Kidney (tissue), 14 donors: ENCODE measurements around the gene KRTAP6-1. TPM values are rescaled to one million over a fixed set of nuclear protein-coding genes. Genes with fewer than 3 reads are reported as not detected.

ENCODE experiments used
- DNase-seq, 5 donors: peaks; one replicate each; pipeline ENCODE4 v3.0.0-alpha.2; 2013 to 2020
- FAIRE-seq: peaks from 2 replicates; lab custom pipeline; 2012; peaks lifted over from hg19 to GRCh38; lab: Jason Lieb, UNC
- H3K27ac ChIP-seq, 2 donors: one replicate each; pipeline ENCODE4 v1.7.0; 2013; ENCODE audit warnings: low read depth in 2 of 2, low read length in 2 of 2, inconsistent platforms in 1 of 2
- H3K27me3 ChIP-seq: one replicate; pipeline ENCODE4 v1.7.1; 2013; ENCODE audit warnings: low read length, inconsistent platforms; ENCODE audit not compliant: control insufficient read depth, insufficient read depth
- H3K36me3 ChIP-seq, 3 donors: one replicate each; pipeline versions ENCODE4 v1.7.0 to v1.7.1; 2013; ENCODE audit warnings: low read length in 3 of 3, control low read depth in 1 of 3, inconsistent platforms in 1 of 3; ENCODE audit not compliant: insufficient read depth in 3 of 3, control insufficient read depth in 2 of 3
- H3K4me1 ChIP-seq, 3 donors: one replicate each; pipeline versions ENCODE4 v1.7.0 to v1.7.1; 2013; ENCODE audit warnings: low read length in 3 of 3, inconsistent platforms in 1 of 3, low read depth in 1 of 3; ENCODE audit not compliant: control insufficient read depth in 2 of 3, insufficient read depth in 2 of 3
- H3K4me3 ChIP-seq, 3 donors: one replicate each; pipeline versions ENCODE4 v1.7.0 to v1.8.1; 2013; ENCODE audit warnings: low read length in 3 of 3, control low read depth in 1 of 3, inconsistent platforms in 1 of 3
- H3K9ac ChIP-seq, 3 donors: one replicate each; pipeline versions ENCODE4 v1.7.0 to v1.7.1; 2013; ENCODE audit warnings: low read length in 3 of 3, control low read depth in 1 of 3, inconsistent platforms in 1 of 3
- H3K9me3 ChIP-seq, 3 donors: one replicate each; pipeline versions ENCODE4 v1.7.0 to v1.7.1; 2013; ENCODE audit warnings: low read length in 3 of 3, control low read depth in 1 of 3, inconsistent platforms in 1 of 3; ENCODE audit not compliant: control insufficient read depth in 2 of 3, insufficient read depth in 1 of 3
- CTCF ChIP-seq: IDR thresholded peaks from 3 replicates; pipeline ENCODE4 v1.5.1; 2012; ENCODE audit warnings: mild to moderate bottlenecking, moderate library complexity, borderline replicate concordance; ENCODE audit not compliant: insufficient read depth; ENCODE audit errors: extremely low read depth
- intact Hi-C: fragments of 100-400 bp; cut with DNase I; formaldehyde crosslinking; loops from one replicate; pipeline ENCODE4 v1.11.1; 2022
- polyA plus RNA-seq: library from polyadenylated mRNA; stranded (reverse); fragments of 350-450 nt; fragmentation: Illumina TruSeq; extraction: RNeasy Lipid Tissue Mini Kit (QIAGEN cat#74804); gene quantifications from one replicate; pipeline ENCODE4 v1.2.3, GENCODE V29; 2014; ENCODE audit warnings: low read depth, low replicate concordance; ENCODE audit not compliant: insufficient read depth
- total RNA-seq: library from RNA; stranded (reverse); fragmentation: NEBNext Ultra II Directional; extraction: Animal tissue kit (Norgen Biotek cat#: 25700); gene quantifications from one replicate; pipeline ENCODE4 v1.2.1, GENCODE V29; 2021
- donor health status: control.
- donor health status: control.
- donor health status: control.
- donor health status: control.
- donor health status: control.
- donor health status: DM: yes; HTN: yes; CAD: no.
- donor health status: Normal renal cell carcinoma (clear cell type).

Gene KRTAP6-1
- total and polyA plus RNA-seq, 2 donors from 2014 or later, result not detected

- no peak within 1 kb of the TSS for H3K27ac ChIP-seq
- no peaks in the 10 kb centered on the region for H3K4me1 ChIP-seq
- no peaks in the 10 kb centered on the region for H3K9me3 ChIP-seq
- no peaks in the 10 kb centered on the region for H3K36me3 ChIP-seq
- DNase-seq, result no peak
- H3K27me3 ChIP-seq, result no peaks in the 10 kb centered on the region
- no peak for TF ChIP-seq CTCF
- no peak within 1 kb of the TSS for H3K4me3 ChIP-seq
- FAIRE-seq, result no peak
- intact Hi-C loops, result no loop called here
- no peak within 1 kb of the TSS for H3K9ac ChIP-seq
Measured at GRCh38 chr21:30620522-30620921, 6.8 kb upstream of the KRTAP6-1 start, which contains the start of gene KRTAP20-4. Gene KRTAP20-4, plus strand, starts transcription at chr21:30620627.

- Histone ChIP-seq H3K9me3 (no peaks in the 10 kb centered on the region), H3K27ac (no peak overlapping the region), H3K27me3 (no peaks in the 10 kb centered on the region), H3K4me3 (no peak overlapping the region), H3K9ac (no peak overlapping the region), H3K36me3 (no peaks in the 10 kb centered on the region), H3K4me1 (no peaks in the 10 kb centered on the region)
- DNase-seq (no peak), FAIRE-seq (no peak)
- intact Hi-C loops, result no loop called here
- no peak for TF ChIP-seq CTCF
Measured at GRCh38 chr21:30620080-30620479, 6.3 kb upstream of the KRTAP6-1 start.

- TF ChIP-seq CTCF, result no peak
- intact Hi-C loops, result no loop called here
- Histone ChIP-seq H3K9me3 (no peaks in the 10 kb centered on the region), H3K36me3 (no peaks in the 10 kb centered on the region), H3K9ac (no peak within 1 kb of the TSS), H3K4me1 (no peaks in the 10 kb centered on the region), H3K27me3 (no peaks in the 10 kb centered on the region), H3K4me3 (no peak within 1 kb of the TSS), H3K27ac (no peak within 1 kb of the TSS)
- DNase-seq (no peak), FAIRE-seq (no peak)
Measured at GRCh38 chr21:30616125-30616524, 2.4 kb upstream of the KRTAP6-1 start, which contains the start of gene KRTAP20-1. Gene KRTAP20-1, plus strand, starts transcription at chr21:30616425. Its CDS starts 30 bp downstream, at chr21:30616455.

GRCh38 chr21:30615199-30615598, 1.5 kb upstream of the KRTAP6-1 start:
- Histone ChIP-seq H3K9ac (no peak overlapping the region), H3K4me3 (no peak overlapping the region), H3K9me3 (no peaks in the 10 kb centered on the region), H3K36me3 (no peaks in the 10 kb centered on the region), H3K27me3 (no peaks in the 10 kb centered on the region), H3K27ac (no peak overlapping the region), H3K4me1 (no peaks in the 10 kb centered on the region)
- intact Hi-C loops, result no loop called here
- FAIRE-seq (no peak), DNase-seq (no peak)
- TF ChIP-seq CTCF, result no peak
